ENCODE measurements around the gene GREM2. TPM values are rescaled to one million over a fixed set of nuclear protein-coding genes. Genes with fewer than 3 reads are reported as not detected.

Gene GREM2
- total RNA-seq, 1 experiment from 2014 or later, result not detected

DNA sequence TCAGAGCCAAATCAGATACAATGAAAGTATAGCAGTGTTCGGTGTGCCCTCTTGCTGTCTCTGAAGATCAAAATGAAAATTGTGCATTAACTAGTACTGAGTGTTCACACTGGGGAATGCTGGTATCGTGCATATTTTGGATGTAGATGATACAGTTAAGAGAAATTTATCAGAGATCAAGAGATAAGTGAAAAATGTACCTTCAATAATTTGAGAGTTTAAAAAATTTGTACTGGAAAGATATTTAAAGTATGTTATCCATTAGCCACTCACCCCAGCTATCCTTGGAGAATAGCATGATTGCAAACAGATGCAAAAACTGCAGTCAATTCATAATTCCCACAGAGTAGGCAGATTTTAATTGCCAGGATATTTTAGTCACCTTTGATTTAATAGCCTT is 56.4 kb downstream of the GREM2 start:
- DNase-seq (ENCODE audit: unreplicated experiment), result no peak
- ChIA-PET CTCF (interaction anchor here (0.5 kb wide), 1 partner anchor 1443 kb away, joined by 3 read pairs; the partner anchor contains the start of gene MAP1LC3C), POLR2A (no interaction called here)
- Mint-ChIP-seq H3K36me3 (ENCODE audit: insufficient read depth, unreplicated experiment) (no peaks in the 10 kb centered on the region), H3K4me1 (ENCODE audit: insufficient read depth, unreplicated experiment) (no peaks in the 10 kb centered on the region), H3K9me3 (ENCODE audit: unreplicated experiment) (peaks cover 7% of the 10 kb centered on the region), H3K27ac (ENCODE audit: low read depth, unreplicated experiment) (no peak overlapping the region), H3K4me3 (ENCODE audit: unreplicated experiment) (no peak overlapping the region), H3K27me3 (ENCODE audit: insufficient read depth, unreplicated experiment) (no peaks in the 10 kb centered on the region)
- BruUV-seq (replicated peaks), result no TSS peak
- TF ChIP-seq, protein P1, sequence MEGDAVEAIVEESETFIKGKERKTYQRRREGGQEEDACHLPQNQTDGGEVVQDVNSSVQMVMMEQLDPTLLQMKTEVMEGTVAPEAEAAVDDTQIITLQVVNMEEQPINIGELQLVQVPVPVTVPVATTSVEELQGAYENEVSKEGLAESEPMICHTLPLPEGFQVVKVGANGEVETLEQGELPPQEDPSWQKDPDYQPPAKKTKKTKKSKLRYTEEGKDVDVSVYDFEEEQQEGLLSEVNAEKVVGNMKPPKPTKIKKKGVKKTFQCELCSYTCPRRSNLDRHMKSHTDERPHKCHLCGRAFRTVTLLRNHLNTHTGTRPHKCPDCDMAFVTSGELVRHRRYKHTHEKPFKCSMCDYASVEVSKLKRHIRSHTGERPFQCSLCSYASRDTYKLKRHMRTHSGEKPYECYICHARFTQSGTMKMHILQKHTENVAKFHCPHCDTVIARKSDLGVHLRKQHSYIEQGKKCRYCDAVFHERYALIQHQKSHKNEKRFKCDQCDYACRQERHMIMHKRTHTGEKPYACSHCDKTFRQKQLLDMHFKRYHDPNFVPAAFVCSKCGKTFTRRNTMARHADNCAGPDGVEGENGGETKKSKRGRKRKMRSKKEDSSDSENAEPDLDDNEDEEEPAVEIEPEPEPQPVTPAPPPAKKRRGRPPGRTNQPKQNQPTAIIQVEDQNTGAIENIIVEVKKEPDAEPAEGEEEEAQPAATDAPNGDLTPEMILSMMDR (IDR thresholded peaks at IDR 0.05; ENCODE audit: unreplicated experiment), result no peak
- intact Hi-C loops (cut with micrococcal nuclease), result no loop called here

DNA sequence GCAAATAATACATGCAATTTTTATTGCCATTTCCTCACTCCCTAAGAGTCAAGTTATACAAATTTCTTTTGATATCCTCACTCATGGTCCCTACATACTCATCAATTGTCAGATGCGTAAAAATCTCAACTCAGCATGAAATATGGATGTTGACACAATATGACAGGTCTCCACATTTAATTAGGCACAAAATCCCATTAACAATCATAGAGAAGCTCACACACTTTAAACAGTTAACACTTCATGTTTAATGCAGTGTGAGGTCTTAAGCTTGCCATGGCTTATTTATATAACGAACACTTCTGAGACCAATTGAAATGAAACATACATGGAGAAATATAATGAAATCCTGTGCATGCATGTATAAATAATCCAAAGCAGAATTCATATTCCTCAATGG is 58.6 kb downstream of the GREM2 start:
- Mint-ChIP-seq H3K27ac (ENCODE audit: low read depth, unreplicated experiment) (no peak overlapping the region), H3K9me3 (ENCODE audit: unreplicated experiment) (peaks cover 7% of the 10 kb centered on the region), H3K36me3 (ENCODE audit: insufficient read depth, unreplicated experiment) (no peaks in the 10 kb centered on the region), H3K4me3 (ENCODE audit: unreplicated experiment) (no peak overlapping the region), H3K4me1 (ENCODE audit: insufficient read depth, unreplicated experiment) (no peaks in the 10 kb centered on the region), H3K27me3 (ENCODE audit: insufficient read depth, unreplicated experiment) (no peaks in the 10 kb centered on the region)
- POLR2A ChIA-PET, result interaction anchor here (1.0 kb wide), 2 partner anchors 29 to 31 kb away, joined by 3 to 5 read pairs; no protein-coding TSS in a partner anchor
- DNase-seq (ENCODE audit: unreplicated experiment), result no peak
- CTCF ChIA-PET, result interaction anchor here (1.0 to 2.4 kb wide), 3 partner anchors 29 to 364 kb away, joined by 3 to 8 read pairs (median 5); no protein-coding TSS in a partner anchor
- TF ChIP-seq, protein P1 (IDR thresholded peaks at IDR 0.05; ENCODE audit: unreplicated experiment), result no peak
- BruUV-seq (replicated peaks), result no TSS peak
- intact Hi-C loops (cut with micrococcal nuclease), result no loop called here

DNA sequence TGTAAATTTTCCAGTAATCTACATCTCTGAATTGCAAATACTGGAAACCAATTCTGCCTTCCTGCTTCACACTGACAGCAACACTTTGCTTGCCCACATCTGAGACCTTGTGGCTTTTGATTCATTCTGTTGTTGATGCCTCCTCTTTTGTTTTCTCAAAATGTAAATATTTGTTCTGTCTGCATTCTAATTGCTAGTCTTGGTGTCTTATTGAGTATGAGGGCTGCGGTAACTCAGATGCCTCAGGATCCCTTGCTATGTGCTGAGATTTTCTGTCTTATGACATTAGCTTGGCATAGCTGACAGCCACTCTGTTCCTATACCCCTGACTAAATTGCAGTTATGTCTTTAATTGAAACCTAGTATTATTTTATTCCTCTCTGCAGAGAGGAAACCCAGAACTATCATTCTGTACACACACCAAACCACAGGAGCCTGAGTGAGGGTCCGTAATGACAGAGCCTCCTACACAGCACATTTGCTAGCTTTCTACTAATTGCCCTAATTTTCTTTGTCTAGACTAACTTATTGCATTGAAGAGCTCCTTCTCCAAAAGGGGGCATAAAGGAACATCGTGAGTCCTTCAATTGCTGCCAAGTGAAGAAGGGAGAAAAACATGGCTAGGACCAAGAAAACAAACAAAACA is 72.1 kb downstream of the GREM2 start:
- no peak overlapping the region for H3K27ac Mint-ChIP-seq (ENCODE audit: low read depth, unreplicated experiment)

DNA sequence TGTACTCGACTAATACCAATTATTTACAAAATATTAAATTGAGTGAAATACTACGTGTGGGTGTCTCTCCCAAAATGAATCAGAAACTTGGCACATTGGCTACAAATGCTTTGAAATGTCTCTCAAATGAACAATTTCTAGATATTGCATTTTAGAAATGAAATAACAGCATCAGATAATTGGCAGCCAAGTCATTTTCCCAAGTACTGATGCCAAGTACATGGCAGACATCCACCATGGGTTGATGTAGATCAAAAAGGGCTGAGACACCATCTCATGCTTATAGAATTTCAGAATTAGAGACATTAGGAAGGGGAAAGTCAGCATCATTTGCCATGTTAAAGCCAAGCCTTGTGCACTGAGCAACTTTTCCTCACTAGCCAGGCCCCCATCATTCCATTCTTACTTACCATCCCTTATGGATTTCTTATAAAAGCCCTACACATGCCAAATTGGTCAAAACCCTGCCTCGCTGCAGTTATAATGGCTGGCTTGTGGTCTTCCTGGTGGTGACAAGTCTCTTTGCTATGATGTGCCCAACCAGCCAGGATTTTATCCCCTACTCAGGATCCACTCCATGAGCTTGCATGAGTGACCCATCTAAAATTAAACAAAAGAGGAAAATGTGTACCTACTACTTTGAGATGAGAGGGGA is 73.1 kb downstream of the GREM2 start:
- Mint-ChIP-seq H3K27me3 (ENCODE audit: insufficient read depth, unreplicated experiment) (no peaks in the 10 kb centered on the region), H3K4me3 (ENCODE audit: unreplicated experiment) (no peak overlapping the region), H3K4me1 (ENCODE audit: insufficient read depth, unreplicated experiment) (no peaks in the 10 kb centered on the region), H3K9me3 (ENCODE audit: unreplicated experiment) (peaks cover 3% of the 10 kb centered on the region), H3K36me3 (ENCODE audit: insufficient read depth, unreplicated experiment) (no peaks in the 10 kb centered on the region), H3K27ac (ENCODE audit: low read depth, unreplicated experiment) (no peak overlapping the region)
- intact Hi-C loops (cut with micrococcal nuclease), result no loop called here
- CTCF ChIA-PET, result interaction anchor here (0.6 to 1.0 kb wide), 2 partner anchors 105 to 350 kb away, joined by 3 to 4 read pairs; no protein-coding TSS in a partner anchor
- no TSS peak for BruUV-seq (replicated peaks)
- POLR2A ChIA-PET, result no interaction called here
- DNase-seq (ENCODE audit: unreplicated experiment), result no peak
- TF ChIP-seq, protein P1 (IDR thresholded peaks at IDR 0.05; ENCODE audit: unreplicated experiment), result no peak

More for the DNA sequence above, 72.1 kb downstream of the GREM2 start:
- ChIA-PET CTCF (interaction anchor here (0.5 to 0.7 kb wide), 3 partner anchors 10 to 106 kb away, joined by 3 to 4 read pairs (median 3); no protein-coding TSS in a partner anchor), POLR2A (no interaction called here)
- no peak overlapping the region for H3K4me3 Mint-ChIP-seq (ENCODE audit: unreplicated experiment)
- DNase-seq (ENCODE audit: unreplicated experiment), result no peak
- H3K9me3 Mint-ChIP-seq (ENCODE audit: unreplicated experiment), result no peaks in the 10 kb centered on the region
- TF ChIP-seq, protein P1 (IDR thresholded peaks at IDR 0.05; ENCODE audit: unreplicated experiment), result no peak
- H3K27me3 Mint-ChIP-seq (ENCODE audit: insufficient read depth, unreplicated experiment), result no peaks in the 10 kb centered on the region
- intact Hi-C loops (cut with micrococcal nuclease), result no loop called here
- H3K4me1 Mint-ChIP-seq (ENCODE audit: insufficient read depth, unreplicated experiment), result no peaks in the 10 kb centered on the region
- no peaks in the 10 kb centered on the region for H3K36me3 Mint-ChIP-seq (ENCODE audit: insufficient read depth, unreplicated experiment)
- BruUV-seq (replicated peaks), result no TSS peak

Measured in MCF 10A (cell line).